Superior temporal gyrus (tissue), 1 donor: ENCODE measurements around the gene NOM1.

Source experiments
- DNase-seq: peaks from one replicate; pipeline ENCODE4 v3.0.0-alpha.2; 2016; ENCODE audit errors: extremely low spot score

Gene NOM1

DNA sequence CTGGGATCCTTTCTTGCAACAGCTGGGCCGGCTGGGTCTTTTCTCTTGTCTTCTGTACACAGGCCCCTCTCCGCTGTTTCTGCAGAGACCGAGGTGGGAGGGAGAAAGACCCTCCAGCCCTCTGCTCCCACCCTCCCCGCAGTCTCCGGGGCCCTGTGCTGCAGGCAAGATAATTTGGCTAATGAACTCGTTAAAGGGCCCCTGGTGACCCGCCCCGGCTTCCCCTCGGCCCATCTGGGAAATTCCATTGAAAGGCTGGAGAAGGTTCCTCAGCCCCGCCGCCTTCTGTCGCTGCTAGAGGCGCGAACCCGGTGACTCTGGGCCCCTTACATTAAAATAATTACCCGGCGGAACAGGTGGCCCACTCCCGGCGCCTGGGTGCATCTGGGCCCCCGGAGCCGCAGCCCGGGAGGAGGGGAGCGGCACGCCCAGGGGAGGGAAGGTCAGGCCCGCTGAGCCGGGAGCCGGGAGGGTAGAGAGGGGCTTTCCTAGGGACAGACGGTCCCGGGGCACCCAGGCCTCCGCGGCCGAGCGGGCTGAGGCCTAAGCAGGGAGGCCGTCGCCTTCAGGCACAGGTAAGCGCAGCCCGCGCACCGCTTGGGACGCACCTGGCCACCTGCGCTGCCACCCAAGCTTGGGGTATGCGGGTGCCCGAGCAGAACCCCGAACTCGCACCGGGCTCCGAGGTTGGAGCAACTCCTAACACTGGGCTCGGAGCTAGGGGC lies 68.3 kb downstream of the NOM1 start:
- no peak for DNase-seq

DNA sequence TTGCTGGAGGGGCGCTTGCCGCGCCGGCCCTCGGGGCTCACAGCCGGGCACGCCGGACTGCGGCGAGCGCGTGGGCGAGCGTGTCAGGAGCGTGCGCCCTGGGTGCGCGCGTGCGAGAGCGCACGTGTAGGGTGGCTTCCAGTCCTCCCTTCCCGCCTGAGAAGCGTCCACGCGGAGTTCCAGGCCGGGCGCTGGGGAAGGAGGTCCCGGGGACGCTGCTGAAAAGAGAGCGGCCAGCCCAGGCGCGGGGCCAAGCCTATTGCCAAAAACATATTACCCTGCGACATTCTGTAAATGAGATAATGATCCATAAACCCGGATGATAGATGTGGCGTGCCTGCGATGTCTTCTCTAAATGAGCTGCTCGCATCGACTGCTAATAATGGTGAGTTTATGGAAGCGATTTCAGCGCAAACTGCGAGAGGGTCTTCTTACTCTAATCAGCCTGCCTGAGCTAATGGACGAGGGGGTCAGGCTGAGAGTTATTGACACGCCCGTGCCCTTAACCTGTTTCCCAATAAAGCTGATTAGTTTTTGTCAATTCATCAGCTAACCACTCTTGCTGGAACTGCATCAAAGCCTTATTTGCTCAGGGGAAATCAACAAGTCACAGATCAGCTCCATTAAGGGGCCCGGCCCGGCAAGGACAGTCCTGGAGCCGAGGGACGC lies 69.0 kb downstream of the NOM1 start:
- DNase-seq, result no peak

DNA sequence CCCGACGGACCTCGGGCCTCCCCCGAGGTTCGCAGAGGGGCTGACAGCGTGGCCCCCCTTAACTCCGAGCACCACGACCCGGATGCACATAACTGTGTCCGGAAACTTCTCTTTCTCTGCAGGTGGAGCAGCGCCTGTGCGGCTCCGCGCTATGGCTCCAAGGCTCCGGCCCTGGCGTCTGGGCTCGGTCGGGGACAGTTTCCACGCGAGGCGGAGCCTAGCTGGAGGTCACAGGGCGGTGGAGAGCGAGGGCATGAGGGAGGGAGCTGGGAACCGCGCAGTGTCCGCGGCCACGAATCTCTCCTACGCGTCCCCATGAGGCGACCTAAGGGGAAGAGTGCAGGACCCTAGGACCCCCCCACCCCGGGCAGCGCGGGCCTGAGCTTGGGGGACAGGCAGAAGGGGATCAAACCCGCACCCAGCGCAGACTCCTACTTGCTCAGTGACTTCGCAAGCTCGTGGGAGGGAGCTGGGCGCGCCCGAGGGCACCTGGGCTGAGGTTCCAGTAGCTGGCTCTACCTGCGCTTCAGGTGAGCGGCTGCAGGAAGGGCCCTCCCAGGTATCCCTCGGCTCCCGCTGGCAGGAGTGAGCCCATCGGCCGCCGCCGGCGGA lies 69.6 kb downstream of the NOM1 start:
- DNase-seq, result no peak

DNA sequence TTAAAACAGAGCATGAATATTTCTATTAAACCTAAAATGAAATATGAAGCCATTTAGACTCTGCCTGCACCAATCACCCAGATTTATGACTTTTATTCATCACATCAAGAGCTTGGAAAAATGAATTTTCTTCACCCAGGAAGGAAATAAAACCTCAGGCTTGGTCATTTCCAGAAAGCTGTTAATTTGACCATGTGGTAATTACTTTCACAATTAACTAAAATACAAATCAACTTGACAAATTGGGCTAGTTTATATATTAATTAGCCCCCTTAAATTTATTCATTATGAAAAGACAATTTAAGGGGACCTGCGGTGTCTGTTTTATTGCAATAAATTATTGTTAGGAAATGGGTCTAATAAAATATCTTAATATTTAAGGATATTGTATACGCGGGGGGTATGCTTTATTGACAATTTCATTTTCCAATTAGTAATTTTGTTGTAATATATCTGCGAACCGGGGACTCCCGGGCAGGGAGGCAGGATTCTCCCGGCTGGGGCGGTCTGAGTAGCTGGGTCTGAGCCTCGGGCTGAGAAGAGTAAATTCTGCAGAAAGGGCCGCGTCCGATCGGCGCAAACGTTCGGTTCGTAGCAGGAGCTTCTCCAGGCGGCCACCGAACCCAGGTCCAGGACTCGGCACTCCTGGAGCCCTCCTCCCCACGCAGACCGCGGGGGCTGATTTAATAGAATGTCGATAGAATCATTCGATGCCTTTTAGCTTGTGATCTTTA lies 70.4 kb downstream of the NOM1 start:
- DNase-seq, result no peak

DNA sequence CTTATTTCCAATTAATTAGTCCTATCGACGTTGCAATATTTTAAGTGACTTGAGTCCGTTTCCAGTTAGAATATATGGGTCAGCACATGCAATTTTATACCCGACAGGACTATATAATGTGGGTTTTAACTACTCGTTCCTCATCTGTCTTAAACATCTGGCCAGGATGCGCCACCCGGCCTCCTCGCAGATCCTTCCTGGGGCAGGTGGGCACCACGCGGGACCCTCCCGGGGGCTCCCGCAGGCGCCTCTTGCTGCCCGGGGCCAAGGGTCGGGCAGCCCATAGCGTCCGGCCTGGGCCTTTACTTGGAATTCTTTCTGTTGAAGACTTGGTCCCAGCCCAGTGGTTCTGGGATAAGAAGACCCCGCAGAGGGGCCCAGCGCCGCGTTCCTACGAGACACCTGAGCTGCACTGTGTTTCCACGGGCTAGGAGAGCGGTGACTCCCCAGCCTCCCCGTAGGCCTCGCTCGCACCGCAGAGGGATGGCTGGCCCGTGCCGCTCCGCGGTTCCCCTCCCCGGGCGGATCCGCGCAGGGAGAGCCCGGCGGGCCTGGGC lies 71.1 kb downstream of the NOM1 start:
- no peak for DNase-seq

DNA sequence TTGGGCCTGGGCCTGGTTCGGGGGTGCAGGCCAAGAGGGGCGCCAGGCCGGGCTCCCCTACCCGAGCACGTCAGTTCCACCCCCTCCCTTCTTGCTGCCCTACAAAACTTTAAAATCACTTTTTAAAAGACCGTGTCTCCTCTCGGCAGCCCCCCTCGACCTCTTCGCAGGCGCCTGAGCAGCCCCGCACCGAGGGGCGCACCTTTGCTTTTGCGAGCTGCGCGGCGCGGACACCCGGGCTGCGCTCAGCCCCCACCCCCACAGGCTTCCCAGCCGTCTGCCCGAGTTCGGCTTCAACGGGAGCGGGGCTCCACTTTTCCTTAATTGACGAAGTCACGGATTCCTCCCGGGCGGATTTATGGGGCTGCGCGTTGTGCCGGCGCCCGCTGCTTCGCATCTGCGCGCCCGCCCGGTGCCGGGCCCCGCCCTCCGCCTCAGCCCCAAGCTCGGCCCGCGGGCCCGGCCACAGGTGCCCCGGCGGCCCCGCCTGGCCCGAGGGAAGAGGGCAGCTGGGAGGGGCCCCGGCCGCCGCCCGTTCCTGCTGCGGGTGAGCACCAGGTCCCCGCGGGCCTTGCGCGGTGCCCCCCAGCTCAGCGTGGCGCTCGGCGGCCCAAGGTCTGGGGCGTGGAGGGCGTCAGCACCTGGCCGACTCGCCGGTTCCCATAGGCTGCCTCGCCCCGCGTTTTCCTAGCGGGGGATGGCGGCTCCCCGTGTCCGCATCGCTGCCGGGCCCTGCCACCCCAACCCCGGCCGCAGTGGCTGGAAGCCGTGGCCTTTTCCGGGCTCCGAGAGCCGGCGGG lies 71.8 kb downstream of the NOM1 start:
- DNase-seq, result no peak

DNA sequence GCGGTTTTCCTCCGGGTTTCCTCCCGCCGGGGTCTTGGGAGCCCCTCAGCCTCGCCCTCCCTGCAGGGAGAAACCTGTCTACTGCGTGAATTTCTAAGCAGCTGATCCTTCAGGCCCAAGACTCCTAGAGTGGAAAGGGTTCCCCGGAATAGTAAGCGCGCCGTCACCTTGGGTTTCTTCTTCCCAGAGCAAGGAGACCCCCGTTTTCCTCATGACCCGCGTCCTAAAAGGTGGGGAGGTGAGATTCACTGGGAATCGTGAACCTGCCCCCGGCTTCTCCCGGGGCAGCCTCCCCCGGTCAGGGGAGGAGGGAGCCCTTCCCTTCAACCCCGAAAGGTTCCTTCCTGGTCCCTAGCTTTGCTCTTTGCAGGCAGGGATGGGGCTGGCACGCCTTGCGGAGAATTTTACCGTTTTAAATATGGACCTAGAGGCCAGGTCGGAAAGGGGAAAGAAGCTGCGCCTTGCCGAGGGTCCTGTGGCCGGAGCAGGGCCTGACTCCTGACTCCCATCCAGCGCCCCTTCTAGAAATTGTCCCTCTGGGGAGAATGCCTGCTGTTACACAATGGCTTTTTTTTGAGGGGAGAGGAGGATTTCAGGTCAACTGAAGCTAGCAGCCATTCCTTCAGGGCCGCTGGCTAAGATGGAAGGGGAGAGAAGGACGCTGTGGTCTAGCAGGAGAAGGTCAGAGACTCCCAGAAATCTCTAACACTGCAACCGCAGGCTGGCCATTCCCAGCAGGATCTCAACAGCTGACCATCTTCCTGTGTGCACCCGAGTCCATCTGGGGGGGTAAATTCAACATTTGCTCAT lies 72.6 kb downstream of the NOM1 start:
- no peak for DNase-seq
